Right cardiac atrium (tissue), 5 donors: Measurements from ENCODE around the gene SCG3. TPM values are rescaled to one million over a fixed set of nuclear protein-coding genes. Genes with fewer than 3 reads are reported as not detected.
A peak's percentile ranks its signal among the peaks of the same experiment; 100 is the strongest.

ENCODE experiments used
- ATAC-seq, 2 donors: fragments of 200-7000 bp; cut with Tn5 transposase; one replicate each; pipeline versions ENCODE4 v1.8.0 to v1.9.1; 2020; ENCODE audit warnings: moderate library complexity in 2 of 2, mild to moderate bottlenecking in 1 of 2
- DNase-seq, 3 donors: peaks; one replicate each; pipeline ENCODE4 v3.0.0-alpha.2; 2020
- H3K27ac ChIP-seq: one replicate; pipeline ENCODE4 v1.5.1; 2013; ENCODE audit warnings: mild to moderate bottlenecking, low read length, control low read depth, moderate library complexity
- H3K27me3 ChIP-seq: one replicate; pipeline ENCODE4 v1.6.1; 2013; ENCODE audit not compliant: control insufficient read depth, insufficient read depth
- H3K4me1 ChIP-seq: one replicate; pipeline ENCODE4 v1.6.1; 2013; ENCODE audit warnings: low read length; ENCODE audit not compliant: control insufficient read depth, insufficient read depth
- H3K4me3 ChIP-seq: one replicate; pipeline ENCODE4 v1.5.1; 2013; ENCODE audit warnings: low read length, control low read depth
- H3K9me3 ChIP-seq: one replicate; pipeline ENCODE4 v1.6.1; 2013; ENCODE audit warnings: low read length; ENCODE audit not compliant: control insufficient read depth
- WGBS: extraction: QIAGEN DNeasy Blood & Tissue Kit; methylation state at CpG from one replicate; pipeline ENCODE4 v1.1.7; 2013; 5-methylcytosine and 5-hydroxymethylcytosine counted together
- intact Hi-C, 4 donors: fragments of 100-400 bp; cut with DNase I; formaldehyde crosslinking; loops; one replicate each; pipeline versions ENCODE4 v1.11.0 to v1.14.0; 2022 to 2023
- polyA plus RNA-seq: library from polyadenylated mRNA; stranded (reverse); fragments of 200-250 nt; gene quantifications from one replicate; pipeline ENCODE4 v1.2.3, GENCODE V29; 2013
- total RNA-seq, 4 donors: library from RNA; stranded (reverse); fragmentation: NEBNext Ultra II Directional; extraction: Animal tissue kit (Norgen Biotek cat#: 25700); gene quantifications; one replicate each; pipeline ENCODE4 v1.2.1, GENCODE V29; 2021
- donor health status: healthy with polysubstance abuse.
- donor health status: DM: no; HTN: yes; CAD: no.
- donor health status: DM: no; HTN: no; CAD: no.
- donor health status: DM: no; HTN: yes; CAD: no; lungs with severe emphysema.
- donor health status: DM: yes; HTN: yes; CAD: no.

The SCG3 gene
- total and polyA plus RNA-seq, 5 donors = 0.07 to 0.15 TPM; not detected in 3

GRCh38 chr15:51765751-51766150, 84.4 kb downstream of the SCG3 start:
- intact Hi-C loops = no loop called here

GRCh38 chr15:51766341-51766740, 85.0 kb downstream of the SCG3 start:
- H3K4me1 ChIP-seq = no peaks in the 10 kb centered on the region
- ATAC-seq (no peak), DNase-seq (no peak)
- no peaks in the 10 kb centered on the region for H3K27me3 ChIP-seq
- no peaks in the 10 kb centered on the region for H3K9me3 ChIP-seq
- WGBS = 93% methylated on average over 1 of the region's 1 CpG
- intact Hi-C loops = no loop called here
- H3K4me3 ChIP-seq = no peak overlapping the region
- H3K27ac ChIP-seq = no peak overlapping the region

More at GRCh38 chr15:51765751-51766150, 84.4 kb downstream of the SCG3 start:
- no peaks in the 10 kb centered on the region for H3K9me3 ChIP-seq
- no peaks in the 10 kb centered on the region for H3K4me1 ChIP-seq
- DNase-seq (no peak), ATAC-seq (no peak)
- H3K27me3 ChIP-seq = no peaks in the 10 kb centered on the region
- H3K4me3 ChIP-seq = no peak overlapping the region
- WGBS = 83% methylated on average over 7 of the region's 7 CpGs
- H3K27ac ChIP-seq = no peak overlapping the region

- H3K4me1 ChIP-seq = no peaks in the 10 kb centered on the region
- intact Hi-C loops = no loop called here
- no peak overlapping the region for H3K4me3 ChIP-seq
- H3K27ac ChIP-seq = no peak overlapping the region
- DNase-seq = no peak
- H3K27me3 ChIP-seq = no peaks in the 10 kb centered on the region
- WGBS = 52% methylated on average over 9 of the region's 9 CpGs
- peak in 1 of 2 donors; percentile 22 for ATAC-seq
- H3K9me3 ChIP-seq = no peaks in the 10 kb centered on the region
These were observed 86.7 kb downstream of the SCG3 start for GRCh38 chr15:51768018-51768417.

Other genes with a start within 250 kb of the SCG3 start
- 10 to 100 TPM; 13.0 to 17.1 (median 14.8) TPM for gene DMXL2, start 58.7 kb upstream of the SCG3 start, total RNA-seq
- gene DMXL2, start 58.7 kb upstream of the SCG3 start, polyA plus RNA-seq = 9.1 TPM
- gene LYSMD2, start 56.2 kb downstream of the SCG3 start, total RNA-seq = 1 to 10 TPM; 6.5 to 7.6 (median 6.7) TPM
- gene LYSMD2, start 56.2 kb downstream of the SCG3 start, polyA plus RNA-seq = 7.8 TPM
- gene TMOD2, start 70.1 kb downstream of the SCG3 start, total RNA-seq = 10 to 100 TPM in 3 of 4 donors, 1 to 10 TPM in 1; 9.4 to 17.8 (median 14.0) TPM
- 3.6 TPM for gene TMOD2, start 70.1 kb downstream of the SCG3 start, polyA plus RNA-seq
- 10 to 100 TPM; 23.1 to 29.8 (median 25.5) TPM for gene TMOD3, start 148.2 kb downstream of the SCG3 start, total RNA-seq
- gene TMOD3, start 148.2 kb downstream of the SCG3 start, polyA plus RNA-seq = 31.4 TPM